K562 (cell line): Measurements from ENCODE around the gene SLC30A1. TPM values are rescaled to one million over a fixed set of nuclear protein-coding genes. Genes with fewer than 3 reads are reported as not detected.

Source experiments
- MXD1 ChIP-seq: fragments of 250-450 bp; sonication (Bioruptor Pico); IDR thresholded peaks from 2 replicates; pipeline ENCODE4 v1.8.0; 2021; ENCODE audit warnings: borderline replicate concordance, mild to moderate bottlenecking, moderate library complexity; ENCODE audit not compliant: poor library complexity, severe bottlenecking
- REST ChIP-seq, 2 experiments: fragments of 450-650 bp; formaldehyde crosslinking in 1 of 2; IDR thresholded peaks; 2 replicates each; pipeline versions ENCODE4 v1.4.0 to v1.6.1; 2014 to 2020; ENCODE audit warnings: mild to moderate bottlenecking in 2 of 2, borderline replicate concordance in 1 of 2, low read depth in 1 of 2
- USF1 ChIP-seq: sonication (generic); formaldehyde crosslinking; IDR thresholded peaks from 2 replicates; pipeline ENCODE4 v1.9.0; 2022; ENCODE audit warnings: mild to moderate bottlenecking, missing genetic modification reagents
- polyA plus RNA-seq, 8 experiments: library from polyadenylated mRNA; depleted of rRNA in 4 of 8; stranded (reverse) in 5 of 8; unstranded in 3 of 8; fragments of >200 nt; fragmentation: Nextera tagmentation in 2 of 8; fragmentation: Illumina TruSeq in 1 of 8; extraction: Ambion mirVana in 2 of 8; extraction: Trizol in 1 of 8; gene quantifications; 2 replicates each; pipeline versions ENCODE4 v1.2.1 to v1.2.3, GENCODE V29; 2011 to 2014; ENCODE audit warnings: inconsistent platforms in 1 of 8, missing spikeins in 1 of 8
- total RNA-seq, 7 experiments: library from RNA; depleted of rRNA in 6 of 7; stranded (reverse); fragments of >200 nt in 6 of 7; fragmentation: Illumina TruSeq in 2 of 7; extraction: Trizol in 2 of 7; gene quantifications; 2 replicates each; pipeline versions ENCODE4 v1.2.1 to v1.2.3, GENCODE V29; 2011 to 2021; ENCODE audit warnings: low replicate concordance in 1 of 7

The SLC30A1 gene
- total and polyA plus RNA-seq, 9 of the 15 experiments (the other 6 are each of a cell fraction or from before 2014, with no cell fraction given) = 4.1 to 14.4 (median 6.6) TPM

DNA sequence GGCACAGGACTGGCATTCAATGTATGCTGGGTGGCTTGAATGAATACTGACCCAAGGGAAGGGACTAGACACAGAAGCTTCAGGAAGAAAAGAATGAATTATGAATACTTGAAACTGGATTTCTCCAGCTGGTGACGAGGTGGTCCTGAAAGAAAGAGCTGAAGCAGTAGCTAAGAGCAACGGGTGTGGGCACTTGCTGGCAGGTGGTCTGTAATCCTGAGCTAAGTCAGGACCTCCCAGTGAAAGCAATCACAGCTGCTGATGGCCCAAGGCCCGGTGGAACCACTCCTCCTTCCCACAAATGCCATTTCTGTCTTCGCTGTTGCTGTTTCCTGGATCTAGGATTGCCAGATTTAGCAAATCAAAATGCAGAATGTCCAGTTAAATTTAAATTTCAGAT lies 49.5 kb upstream of the SLC30A1 start (continued):
- TF ChIP-seq REST (IDR thresholded peaks at IDR 0.05; ENCODE audit: borderline replicate concordance) = no peak
- no peak for TF ChIP-seq REST (CRISPR knock-in tag; IDR thresholded peaks at IDR 0.05; ENCODE audit: low read depth)
- TF ChIP-seq USF1 = no peak
- TF ChIP-seq MXD1 (CRISPR knock-in tag) = no peak
